GM19193 (cell line): ENCODE data around the gene PHYHIPL.

Source experiments
- POLR2A ChIP-seq: IDR thresholded peaks from 4 replicates; pipeline ENCODE4 v1.6.1; 2011; ENCODE audit not compliant: insufficient read depth, insufficient read length; ENCODE audit errors: extremely low read depth

PHYHIPL gene

GRCh38 chr10:59176241-59177030 is at the start of gene PHYHIPL:
PHYHIPL (plus strand) TSS chr10:59176643; CDS start chr10:59176854, 211 bp downstream.
- TF ChIP-seq POLR2A, result no peak

- no peak for TF ChIP-seq POLR2A
Observed at GRCh38 chr10:59126991-59127390, 49.5 kb upstream of the PHYHIPL start.

- TF ChIP-seq POLR2A, result no peak
Observed at GRCh38 chr10:59127991-59128390, 48.5 kb upstream of the PHYHIPL start.

GRCh38 chr10:59129867-59130266 is 46.6 kb upstream of the PHYHIPL start:
- TF ChIP-seq POLR2A, result no peak

- TF ChIP-seq POLR2A, result no peak
Observed at GRCh38 chr10:59131666-59132065, 44.8 kb upstream of the PHYHIPL start.

GRCh38 chr10:59133841-59134593 is 42.4 kb upstream of the PHYHIPL start:
- no peak for TF ChIP-seq POLR2A

GRCh38 chr10:59134785-59135184 is 41.7 kb upstream of the PHYHIPL start:
- no peak for TF ChIP-seq POLR2A

GRCh38 chr10:59135275-59135674 is 41.2 kb upstream of the PHYHIPL start:
- no peak for TF ChIP-seq POLR2A

GRCh38 chr10:59138052-59138451 is 38.4 kb upstream of the PHYHIPL start:
- TF ChIP-seq POLR2A, result no peak

GRCh38 chr10:59143544-59143943 is 32.9 kb upstream of the PHYHIPL start:
- no peak for TF ChIP-seq POLR2A

GRCh38 chr10:59148701-59149100 is 27.7 kb upstream of the PHYHIPL start:
- TF ChIP-seq POLR2A, result no peak

GRCh38 chr10:59155556-59155955 is 20.9 kb upstream of the PHYHIPL start:
- TF ChIP-seq POLR2A, result no peak

GRCh38 chr10:59167512-59167911 is 8.9 kb upstream of the PHYHIPL start:
- TF ChIP-seq POLR2A, result no peak

GRCh38 chr10:59172567-59172966 is 3.9 kb upstream of the PHYHIPL start:
- no peak for TF ChIP-seq POLR2A

- no peak for TF ChIP-seq POLR2A
Observed at GRCh38 chr10:59173414-59173813, 3.0 kb upstream of the PHYHIPL start.
